Ishikawa (cell line): ENCODE results near the gene ALDH2.

ENCODE experiments used
- CEBPB ChIP-seq: IDR thresholded peaks from 2 replicates; pipeline ENCODE4 v1.6.1; 2012
- CREB1 ChIP-seq: IDR thresholded peaks from 2 replicates; pipeline ENCODE4 v1.6.1; 2012; ENCODE audit warnings: low read depth
- EGR1 ChIP-seq: IDR thresholded peaks from 2 replicates; pipeline ENCODE4 v1.6.1; 2012
- EP300 ChIP-seq: IDR thresholded peaks from 2 replicates; pipeline ENCODE4 v1.6.1; 2012; ENCODE audit warnings: borderline replicate concordance
- FOXM1 ChIP-seq: IDR thresholded peaks from 2 replicates; pipeline ENCODE4 v1.6.1; 2012; ENCODE audit warnings: low read depth, borderline replicate concordance
- NFIC ChIP-seq: IDR thresholded peaks from 2 replicates; pipeline ENCODE4 v1.6.1; 2012
- RAD21 ChIP-seq: IDR thresholded peaks from 2 replicates; pipeline ENCODE4 v1.6.1; 2012; ENCODE audit warnings: low read depth
- TAF1 ChIP-seq: IDR thresholded peaks from 2 replicates; pipeline ENCODE4 v1.6.1; 2012; ENCODE audit warnings: low read depth, mild to moderate bottlenecking
- TCF12 ChIP-seq: IDR thresholded peaks from 2 replicates; pipeline ENCODE4 v1.6.1; 2012; ENCODE audit warnings: low read depth
- TEAD4 ChIP-seq: IDR thresholded peaks from 2 replicates; pipeline ENCODE4 v1.6.1; 2012
- YY1 ChIP-seq: IDR thresholded peaks from 2 replicates; pipeline ENCODE4 v1.6.1; 2012; ENCODE audit warnings: low read depth
- ZBTB7A ChIP-seq: IDR thresholded peaks from 2 replicates; pipeline ENCODE4 v1.6.1; 2012; ENCODE audit warnings: low read depth
- TF ChIP-seq, protein P1 (sequence below): IDR thresholded peaks from 2 replicates; pipeline ENCODE4 v1.6.1; 2012; ENCODE audit warnings: low read depth, mild to moderate bottlenecking
- TF ChIP-seq, protein P2 (sequence below): IDR thresholded peaks from 2 replicates; pipeline ENCODE4 v1.6.1; 2012
- TF ChIP-seq, protein P3 (sequence below): IDR thresholded peaks from 2 replicates; pipeline ENCODE4 v1.6.1; 2012

ALDH2 gene

GRCh38 chr12:111841750-111842555 lies 75.2 kb downstream of the ALDH2 start, which contains the start of gene MAPKAPK5:
Gene MAPKAPK5 (plus strand): TSS chr12:111842228. CDS start chr12:111842734, 506 bp downstream.
- peak; percentile 57; the same call in 1 of the 2 replicates for TF ChIP-seq TCF12
- peak; percentile 16; the same call in 1 of the 2 replicates for TF ChIP-seq NFIC
- TF ChIP-seq, protein P1, sequence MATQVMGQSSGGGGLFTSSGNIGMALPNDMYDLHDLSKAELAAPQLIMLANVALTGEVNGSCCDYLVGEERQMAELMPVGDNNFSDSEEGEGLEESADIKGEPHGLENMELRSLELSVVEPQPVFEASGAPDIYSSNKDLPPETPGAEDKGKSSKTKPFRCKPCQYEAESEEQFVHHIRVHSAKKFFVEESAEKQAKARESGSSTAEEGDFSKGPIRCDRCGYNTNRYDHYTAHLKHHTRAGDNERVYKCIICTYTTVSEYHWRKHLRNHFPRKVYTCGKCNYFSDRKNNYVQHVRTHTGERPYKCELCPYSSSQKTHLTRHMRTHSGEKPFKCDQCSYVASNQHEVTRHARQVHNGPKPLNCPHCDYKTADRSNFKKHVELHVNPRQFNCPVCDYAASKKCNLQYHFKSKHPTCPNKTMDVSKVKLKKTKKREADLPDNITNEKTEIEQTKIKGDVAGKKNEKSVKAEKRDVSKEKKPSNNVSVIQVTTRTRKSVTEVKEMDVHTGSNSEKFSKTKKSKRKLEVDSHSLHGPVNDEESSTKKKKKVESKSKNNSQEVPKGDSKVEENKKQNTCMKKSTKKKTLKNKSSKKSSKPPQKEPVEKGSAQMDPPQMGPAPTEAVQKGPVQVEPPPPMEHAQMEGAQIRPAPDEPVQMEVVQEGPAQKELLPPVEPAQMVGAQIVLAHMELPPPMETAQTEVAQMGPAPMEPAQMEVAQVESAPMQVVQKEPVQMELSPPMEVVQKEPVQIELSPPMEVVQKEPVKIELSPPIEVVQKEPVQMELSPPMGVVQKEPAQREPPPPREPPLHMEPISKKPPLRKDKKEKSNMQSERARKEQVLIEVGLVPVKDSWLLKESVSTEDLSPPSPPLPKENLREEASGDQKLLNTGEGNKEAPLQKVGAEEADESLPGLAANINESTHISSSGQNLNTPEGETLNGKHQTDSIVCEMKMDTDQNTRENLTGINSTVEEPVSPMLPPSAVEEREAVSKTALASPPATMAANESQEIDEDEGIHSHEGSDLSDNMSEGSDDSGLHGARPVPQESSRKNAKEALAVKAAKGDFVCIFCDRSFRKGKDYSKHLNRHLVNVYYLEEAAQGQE = no peak
- TF ChIP-seq CREB1 = peak; percentile 93
- TF ChIP-seq YY1 = peak; percentile 72
- TF ChIP-seq RAD21 = no peak
- TF ChIP-seq EP300 = peak; percentile 38; the same call in 1 of the 2 replicates
- TF ChIP-seq, protein P2, sequence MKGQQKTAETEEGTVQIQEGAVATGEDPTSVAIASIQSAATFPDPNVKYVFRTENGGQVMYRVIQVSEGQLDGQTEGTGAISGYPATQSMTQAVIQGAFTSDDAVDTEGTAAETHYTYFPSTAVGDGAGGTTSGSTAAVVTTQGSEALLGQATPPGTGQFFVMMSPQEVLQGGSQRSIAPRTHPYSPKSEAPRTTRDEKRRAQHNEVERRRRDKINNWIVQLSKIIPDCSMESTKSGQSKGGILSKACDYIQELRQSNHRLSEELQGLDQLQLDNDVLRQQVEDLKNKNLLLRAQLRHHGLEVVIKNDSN = no peak
- TF ChIP-seq EGR1 = no peak
- no peak for TF ChIP-seq CEBPB
- peak; percentile 82 for TF ChIP-seq TAF1
- TF ChIP-seq, protein P3, sequence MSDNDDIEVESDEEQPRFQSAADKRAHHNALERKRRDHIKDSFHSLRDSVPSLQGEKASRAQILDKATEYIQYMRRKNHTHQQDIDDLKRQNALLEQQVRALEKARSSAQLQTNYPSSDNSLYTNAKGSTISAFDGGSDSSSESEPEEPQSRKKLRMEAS = peak; percentile 92
- TF ChIP-seq ZBTB7A = peak; percentile 45; the same call in 1 of the 2 replicates
- TF ChIP-seq TEAD4 = no peak; the same call in 1 of the 2 replicates
- no peak for TF ChIP-seq FOXM1

GRCh38 chr12:111842556-111843396 lies 76.0 kb downstream of the ALDH2 start:
- TF ChIP-seq CEBPB (no peak), FOXM1 (no peak), CREB1 (no peak), NFIC (no peak), YY1 (no peak), RAD21 (no peak), ZBTB7A (no peak), TCF12 (no peak), TEAD4 (no peak), EGR1 (no peak)
- TF ChIP-seq, protein P3 = no peak

DNA sequence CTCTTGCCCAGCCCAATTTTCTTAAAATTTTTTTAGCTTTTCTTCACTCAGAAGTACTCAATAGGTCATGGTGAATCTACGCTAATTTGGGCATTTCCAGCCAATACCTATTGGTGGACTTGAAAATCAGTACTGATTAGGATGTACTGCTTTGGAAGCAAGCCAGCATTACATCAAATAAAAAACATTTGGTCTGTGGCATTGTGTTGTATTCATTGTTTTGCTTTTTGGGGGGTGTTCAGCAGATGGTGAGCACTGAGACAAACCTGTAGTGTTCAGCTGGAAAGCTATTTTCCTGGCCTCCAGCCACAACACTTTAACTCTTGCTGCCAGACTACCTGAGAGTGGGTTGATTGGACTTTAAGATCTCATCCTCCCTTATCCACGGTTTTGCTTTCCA lies 79.3 kb downstream of the ALDH2 start:
- TF ChIP-seq CEBPB (no peak), TEAD4 (no peak), YY1 (no peak), FOXM1 (no peak), EGR1 (no peak), CREB1 (no peak), RAD21 (no peak), ZBTB7A (no peak), EP300 (no peak), TCF12 (no peak), NFIC (no peak), TAF1 (no peak)
- TF ChIP-seq, protein P3 = no peak
- TF ChIP-seq, protein P2 = no peak
- TF ChIP-seq, protein P1 = no peak

DNA sequence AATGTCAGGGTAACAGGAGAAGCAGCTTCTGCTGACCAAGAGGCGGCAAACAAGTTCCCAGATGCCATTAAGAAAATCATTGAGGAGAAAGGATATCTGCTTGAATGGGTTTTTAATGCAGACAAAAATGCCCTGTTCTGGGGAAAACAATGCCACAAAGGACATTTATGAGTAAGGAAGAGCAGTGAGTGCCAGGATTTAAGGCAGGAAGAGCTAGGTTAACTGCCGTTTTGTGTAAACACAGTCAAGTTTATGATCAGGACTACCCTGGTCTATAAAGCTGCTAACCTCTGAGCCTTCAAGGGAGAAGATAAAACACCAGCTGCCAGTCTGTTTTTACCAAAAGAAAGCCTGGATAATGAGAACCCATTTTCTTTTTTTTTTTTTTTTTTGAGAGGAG lies 83.8 kb downstream of the ALDH2 start:
- TF ChIP-seq NFIC (no peak), FOXM1 (no peak), TAF1 (no peak), TCF12 (no peak), EGR1 (no peak), TEAD4 (no peak), CEBPB (no peak), YY1 (no peak), ZBTB7A (no peak)
- TF ChIP-seq, protein P2 = no peak
- TF ChIP-seq, protein P3 = no peak
